ENCODE results near the gene LRPPRC.

LRPPRC gene

GRCh38 chr2:43840965-43841364 is 154.8 kb downstream of the LRPPRC start:
- no peak overlapping the region for H3K4me3 ChIP-seq (ENCODE audit: low read depth, low read length)
- no peak for TF ChIP-seq CTCF (IDR thresholded peaks at IDR 0.05; ENCODE audit: borderline replicate concordance, insufficient read depth, low read depth, low read length)

GRCh38 chr2:43839776-43840564 is 155.8 kb downstream of the LRPPRC start:
- no peak for TF ChIP-seq CTCF (IDR thresholded peaks at IDR 0.05; ENCODE audit: borderline replicate concordance, insufficient read depth, low read depth, low read length)
- H3K4me3 ChIP-seq (ENCODE audit: low read depth, low read length) = no peak overlapping the region

GRCh38 chr2:43838560-43839267 is 157.1 kb downstream of the LRPPRC start, which contains the start of the genes ABCG5 and ABCG8:
TSS of gene ABCG5 (minus strand) at chr2:43838839. CDS start at chr2:43838679, 160 bp downstream.
TSS of gene ABCG8 (plus strand) at chr2:43838971. CDS start at chr2:43839054, 83 bp downstream.
- no peak for TF ChIP-seq CTCF (IDR thresholded peaks at IDR 0.05; ENCODE audit: borderline replicate concordance, insufficient read depth, low read depth, low read length)
- no peak within 1 kb of the TSS for H3K4me3 ChIP-seq (ENCODE audit: low read depth, low read length)

- H3K4me3 ChIP-seq (ENCODE audit: low read depth, low read length) = no peak overlapping the region
- TF ChIP-seq CTCF (IDR thresholded peaks at IDR 0.05; ENCODE audit: borderline replicate concordance, insufficient read depth, low read depth, low read length) = no peak
Observed at GRCh38 chr2:43837831-43838559, 157.8 kb downstream of the LRPPRC start.

GRCh38 chr2:43837033-43837432 is 158.8 kb downstream of the LRPPRC start:
- TF ChIP-seq CTCF (IDR thresholded peaks at IDR 0.05; ENCODE audit: borderline replicate concordance, insufficient read depth, low read depth, low read length) = no peak
- H3K4me3 ChIP-seq (ENCODE audit: low read depth, low read length) = no peak overlapping the region
